Measurements from ENCODE around the gene CYTH3. TPM values are rescaled to one million over a fixed set of nuclear protein-coding genes. Genes with fewer than 3 reads are reported as not detected.

CYTH3 gene
- total RNA-seq, 1 donor from 2014 or later = 0.98 TPM

Other genes with a start within 250 kb of the CYTH3 start
- gene ANKRD61, start 241.2 kb downstream of the CYTH3 start, total RNA-seq = 0.49 TPM in 1 of 2 replicates, not detected in the other
- 87.9 and 103 TPM in 2 replicates for gene EIF2AK1, start 213.4 kb downstream of the CYTH3 start, total RNA-seq
- gene USP42, start 167.7 kb downstream of the CYTH3 start, total RNA-seq = 17.2 and 18.5 TPM in 2 replicates
- 9.0 and 16.4 TPM in 2 replicates for gene FAM220A, start 76.3 kb upstream of the CYTH3 start, total RNA-seq
- 139 and 146 TPM in 2 replicates for gene RAC1, start 101.9 kb upstream of the CYTH3 start, total RNA-seq
- 22.5 and 24.8 TPM in 2 replicates for gene DAGLB, start 175.3 kb upstream of the CYTH3 start, total RNA-seq
- 73.2 and 73.3 TPM in 2 replicates for gene KDELR2, start 211.5 kb upstream of the CYTH3 start, total RNA-seq

Measured in T-helper 1 cell treated with Interleukin-12 subunit alpha and Interleukin-12 subunit beta and Interleukin-4 antibody, amounts not matched to agents 30 ng/mL and 1 ng/mL, for 36 hours (primary cell).